ENCODE results near the gene TAF10. TPM values are rescaled to one million over a fixed set of nuclear protein-coding genes. Genes with fewer than 3 reads are reported as not detected.
A peak's percentile ranks its signal among the peaks of the same experiment; 100 is the strongest.

TAF10 gene
- total RNA-seq, 2 experiments from 2014 or later, result 151 to 156 TPM

DNA sequence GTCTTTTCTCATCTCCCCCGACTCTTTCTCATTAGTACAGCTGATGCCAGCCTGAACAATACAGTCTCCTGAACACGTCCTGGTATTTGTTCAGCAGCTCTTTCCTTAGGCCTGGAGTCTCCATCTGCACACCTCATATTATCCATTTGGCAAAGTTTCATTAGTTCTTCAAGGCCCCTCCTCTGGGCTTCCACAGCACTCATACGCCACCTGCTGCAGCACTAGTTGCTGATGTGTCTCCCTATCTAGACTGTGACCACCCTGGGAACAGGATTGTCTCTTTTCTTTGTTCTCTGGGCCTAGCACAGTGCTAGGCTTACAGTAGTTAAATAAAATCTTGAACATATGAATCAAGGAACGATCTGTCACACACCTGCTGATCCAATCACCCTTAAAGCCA lies 26.4 kb upstream of the TAF10 start:
- intact Hi-C loops (cut with micrococcal nuclease), result no loop called here
- no peak overlapping the region for H3K27ac Mint-ChIP-seq
- no peaks in the 10 kb centered on the region for H3K9me3 Mint-ChIP-seq
- no peak for DNase-seq
- no peaks in the 10 kb centered on the region for H3K4me1 Mint-ChIP-seq (ENCODE audit: low read depth)
- H3K27me3 Mint-ChIP-seq (ENCODE audit: low read depth), result no peaks in the 10 kb centered on the region
- H3K4me3 Mint-ChIP-seq, result no peak overlapping the region
- CTCF ChIA-PET, result interaction anchor here (1.2 kb wide), 2 partner anchors 11 to 20 kb away, joined by 3 read pairs; no protein-coding TSS in a partner anchor
- H3K36me3 Mint-ChIP-seq (ENCODE audit: low read depth), result no peaks in the 10 kb centered on the region

DNA sequence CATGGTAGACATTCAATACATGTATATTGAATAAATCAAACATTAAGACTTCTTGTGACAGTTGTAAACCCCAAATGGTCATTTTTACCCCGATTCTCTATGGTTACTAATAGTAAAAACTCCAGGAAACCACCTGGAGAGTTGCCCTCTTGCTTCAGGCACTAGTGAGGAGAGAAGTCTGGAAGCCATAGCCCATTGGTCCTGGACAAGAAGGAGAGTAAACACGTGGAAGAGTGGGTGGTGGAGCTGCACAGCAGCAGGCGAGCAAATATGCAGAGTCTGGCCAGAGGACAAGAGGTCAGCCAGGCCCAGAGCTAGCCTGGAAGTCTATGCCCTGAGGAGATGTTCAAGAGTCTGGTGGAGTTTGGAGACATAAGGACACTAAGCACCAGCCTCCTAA lies 25.9 kb upstream of the TAF10 start:
- no peaks in the 10 kb centered on the region for H3K4me1 Mint-ChIP-seq (ENCODE audit: low read depth)
- DNase-seq, result no peak
- H3K27ac Mint-ChIP-seq, result no peak overlapping the region
- H3K27me3 Mint-ChIP-seq (ENCODE audit: low read depth), result no peaks in the 10 kb centered on the region
- intact Hi-C loops (cut with micrococcal nuclease), result no loop called here
- CTCF ChIA-PET, result interaction anchor here (1.2 kb wide), 2 partner anchors 12 to 20 kb away, joined by 3 read pairs; no protein-coding TSS in a partner anchor
- no peak overlapping the region for H3K4me3 Mint-ChIP-seq
- H3K9me3 Mint-ChIP-seq, result no peaks in the 10 kb centered on the region
- H3K36me3 Mint-ChIP-seq (ENCODE audit: low read depth), result no peaks in the 10 kb centered on the region

DNA sequence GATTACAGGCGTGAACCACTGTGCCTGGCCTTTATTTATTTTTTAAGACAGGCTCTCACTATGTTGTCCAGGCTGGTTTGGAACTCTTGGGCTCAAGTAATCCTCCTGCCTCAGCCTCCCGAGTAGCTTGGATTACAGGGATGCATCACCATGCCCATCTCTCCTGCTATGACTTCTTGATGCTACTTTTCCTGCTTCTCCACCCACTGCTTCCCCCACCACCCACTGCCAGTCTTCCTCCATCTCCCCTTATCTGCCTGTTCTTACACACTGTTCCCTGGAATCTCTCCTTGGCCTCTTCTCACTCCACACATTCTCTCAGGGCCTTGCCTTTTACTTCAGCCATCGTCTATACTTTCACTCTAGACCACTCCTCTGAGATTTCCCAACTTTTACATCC lies 24.5 kb upstream of the TAF10 start:
- H3K4me3 Mint-ChIP-seq, result no peak overlapping the region
- no peak overlapping the region for H3K27ac Mint-ChIP-seq
- no peaks in the 10 kb centered on the region for H3K27me3 Mint-ChIP-seq (ENCODE audit: low read depth)
- intact Hi-C loops (cut with micrococcal nuclease), result no loop called here
- CTCF ChIA-PET, result no interaction called here
- no peaks in the 10 kb centered on the region for H3K9me3 Mint-ChIP-seq
- DNase-seq, result no peak
- H3K4me1 Mint-ChIP-seq (ENCODE audit: low read depth), result no peaks in the 10 kb centered on the region
- no peaks in the 10 kb centered on the region for H3K36me3 Mint-ChIP-seq (ENCODE audit: low read depth)

DNA sequence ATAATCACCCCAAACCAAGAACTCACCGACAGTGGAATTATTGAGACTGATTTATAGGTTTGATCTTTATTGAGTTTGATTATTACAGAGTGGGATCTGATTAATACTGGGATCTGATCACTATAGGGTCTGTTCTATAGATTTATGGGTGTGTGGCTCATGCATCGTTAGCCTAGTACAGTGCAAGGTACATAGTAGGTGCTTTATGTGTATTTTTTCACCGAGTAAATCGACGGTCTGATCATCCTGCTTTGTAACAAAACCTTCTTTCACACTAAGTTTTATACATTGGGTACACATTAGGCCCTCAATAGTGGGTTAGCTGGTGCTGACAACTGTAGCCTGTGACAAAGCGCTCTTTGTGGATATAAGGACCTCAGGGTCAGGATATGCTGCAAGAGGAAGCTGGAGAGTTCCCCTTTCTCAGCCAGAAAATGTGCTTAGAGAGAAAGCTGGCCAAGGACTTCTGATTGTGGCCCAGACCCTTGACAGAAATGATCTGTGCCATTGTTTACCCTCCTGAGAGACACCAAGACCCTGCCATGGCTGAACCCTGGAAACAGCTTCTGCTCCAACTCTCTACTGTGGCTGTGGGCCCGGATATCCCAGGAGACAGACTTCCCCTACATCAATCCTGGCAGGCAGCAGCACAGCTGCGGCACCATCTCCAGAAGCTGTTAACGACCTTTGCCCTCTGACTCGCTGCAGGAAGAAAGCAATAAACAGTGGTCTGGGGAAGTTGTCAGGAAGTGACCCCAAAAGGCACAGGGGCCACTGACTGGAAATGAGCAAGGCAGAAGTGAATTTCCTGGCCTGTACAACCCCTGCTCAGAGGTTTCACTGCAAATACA lies 23.3 kb upstream of the TAF10 start:
- Mint-ChIP-seq H3K4me1 (ENCODE audit: low read depth) (no peaks in the 10 kb centered on the region), H3K27me3 (ENCODE audit: low read depth) (no peaks in the 10 kb centered on the region), H3K27ac (no peak overlapping the region), H3K4me3 (no peak overlapping the region), H3K36me3 (ENCODE audit: low read depth) (no peaks in the 10 kb centered on the region), H3K9me3 (no peaks in the 10 kb centered on the region)
- DNase-seq, result peak; percentile 32
- intact Hi-C loops (cut with micrococcal nuclease), result no loop called here
- CTCF ChIA-PET, result interaction anchor here (1.6 kb wide), 1 partner anchor 12 kb away, joined by 5 read pairs; no protein-coding TSS in a partner anchor

DNA sequence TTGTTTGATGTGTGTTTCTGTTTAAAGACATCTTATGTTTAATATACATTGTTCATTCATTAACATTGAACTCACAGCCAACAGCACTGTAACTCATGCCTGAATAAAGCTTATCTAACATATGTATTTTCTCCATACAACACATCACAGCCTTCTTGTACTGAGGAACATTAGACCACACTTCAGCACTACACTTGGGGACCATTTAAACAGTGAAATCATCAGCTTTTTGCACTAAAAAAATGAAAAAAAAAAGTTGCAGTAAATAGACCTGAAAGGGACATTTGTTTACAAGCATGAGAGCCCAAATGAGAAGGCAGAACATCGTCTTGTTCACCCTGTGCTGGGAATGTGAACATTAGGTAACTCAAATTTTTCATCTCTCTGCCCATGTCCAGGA lies 22.5 kb upstream of the TAF10 start:
- CTCF ChIA-PET, result interaction anchor here (0.6 to 1.6 kb wide), 2 partner anchors 13 to 61 kb away, joined by 3 to 5 read pairs; no protein-coding TSS in a partner anchor
- no peaks in the 10 kb centered on the region for H3K9me3 Mint-ChIP-seq
- intact Hi-C loops (cut with micrococcal nuclease), result no loop called here
- no peak overlapping the region for H3K27ac Mint-ChIP-seq
- no peaks in the 10 kb centered on the region for H3K4me1 Mint-ChIP-seq (ENCODE audit: low read depth)
- H3K36me3 Mint-ChIP-seq (ENCODE audit: low read depth), result no peaks in the 10 kb centered on the region
- no peaks in the 10 kb centered on the region for H3K27me3 Mint-ChIP-seq (ENCODE audit: low read depth)
- H3K4me3 Mint-ChIP-seq, result no peak overlapping the region
- no peak for DNase-seq

DNA sequence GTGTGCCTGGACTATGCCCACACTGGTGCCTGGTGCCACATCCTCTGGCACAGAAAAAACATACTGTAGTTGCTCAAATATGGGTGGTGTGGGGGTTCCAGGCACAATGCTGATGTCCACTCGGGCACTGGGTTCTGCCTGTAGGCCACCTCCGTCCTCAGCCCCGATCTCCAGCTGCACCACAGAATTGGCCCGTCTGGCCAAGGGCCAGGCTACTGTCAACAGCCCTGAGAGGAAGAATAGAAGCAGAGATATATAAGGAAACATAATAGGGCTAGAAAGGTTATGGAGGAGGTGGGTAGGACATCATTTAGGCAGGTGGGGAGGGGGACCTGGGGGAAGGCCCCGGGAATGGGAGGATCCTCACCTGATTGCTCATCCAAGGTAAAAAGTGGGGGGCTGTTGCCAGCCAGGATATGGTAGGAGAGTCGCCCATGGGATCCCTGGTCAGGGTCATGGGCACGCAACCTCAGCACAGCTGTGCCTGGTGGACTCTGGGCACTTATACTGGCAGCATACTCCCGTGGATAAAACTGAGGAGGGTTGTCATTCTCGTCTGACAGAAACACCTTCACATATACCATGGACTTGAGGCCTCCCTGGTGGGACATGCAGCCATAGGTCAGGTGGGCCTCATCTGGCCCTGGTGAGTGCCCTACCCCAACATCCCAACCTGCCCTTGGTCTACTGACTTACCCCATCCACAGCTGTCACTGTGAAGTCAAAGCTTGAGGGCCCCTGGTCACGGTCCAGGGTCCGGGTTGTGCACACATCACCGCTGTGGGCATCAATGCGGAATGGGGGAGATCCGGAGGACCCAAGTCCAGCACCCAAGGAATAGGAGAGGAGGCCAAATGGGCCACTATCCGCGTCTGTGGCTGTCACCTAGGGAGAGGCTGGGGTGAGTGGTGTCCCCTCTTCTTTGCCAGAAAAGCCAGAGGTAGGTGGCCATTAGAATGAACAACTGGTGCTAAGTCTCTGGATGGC lies 21.7 kb upstream of the TAF10 start:
- Mint-ChIP-seq H3K36me3 (ENCODE audit: low read depth) (no peaks in the 10 kb centered on the region), H3K27me3 (ENCODE audit: low read depth) (no peaks in the 10 kb centered on the region), H3K9me3 (no peaks in the 10 kb centered on the region), H3K27ac (no peak overlapping the region), H3K4me3 (no peak overlapping the region), H3K4me1 (ENCODE audit: low read depth) (no peaks in the 10 kb centered on the region)
- CTCF ChIA-PET, result interaction anchor here (0.6 to 1.6 kb wide), 3 partner anchors 13 to 62 kb away, joined by 3 to 5 read pairs (median 3); no protein-coding TSS in a partner anchor
- intact Hi-C loops (cut with micrococcal nuclease), result no loop called here
- DNase-seq, result no peak

DNA sequence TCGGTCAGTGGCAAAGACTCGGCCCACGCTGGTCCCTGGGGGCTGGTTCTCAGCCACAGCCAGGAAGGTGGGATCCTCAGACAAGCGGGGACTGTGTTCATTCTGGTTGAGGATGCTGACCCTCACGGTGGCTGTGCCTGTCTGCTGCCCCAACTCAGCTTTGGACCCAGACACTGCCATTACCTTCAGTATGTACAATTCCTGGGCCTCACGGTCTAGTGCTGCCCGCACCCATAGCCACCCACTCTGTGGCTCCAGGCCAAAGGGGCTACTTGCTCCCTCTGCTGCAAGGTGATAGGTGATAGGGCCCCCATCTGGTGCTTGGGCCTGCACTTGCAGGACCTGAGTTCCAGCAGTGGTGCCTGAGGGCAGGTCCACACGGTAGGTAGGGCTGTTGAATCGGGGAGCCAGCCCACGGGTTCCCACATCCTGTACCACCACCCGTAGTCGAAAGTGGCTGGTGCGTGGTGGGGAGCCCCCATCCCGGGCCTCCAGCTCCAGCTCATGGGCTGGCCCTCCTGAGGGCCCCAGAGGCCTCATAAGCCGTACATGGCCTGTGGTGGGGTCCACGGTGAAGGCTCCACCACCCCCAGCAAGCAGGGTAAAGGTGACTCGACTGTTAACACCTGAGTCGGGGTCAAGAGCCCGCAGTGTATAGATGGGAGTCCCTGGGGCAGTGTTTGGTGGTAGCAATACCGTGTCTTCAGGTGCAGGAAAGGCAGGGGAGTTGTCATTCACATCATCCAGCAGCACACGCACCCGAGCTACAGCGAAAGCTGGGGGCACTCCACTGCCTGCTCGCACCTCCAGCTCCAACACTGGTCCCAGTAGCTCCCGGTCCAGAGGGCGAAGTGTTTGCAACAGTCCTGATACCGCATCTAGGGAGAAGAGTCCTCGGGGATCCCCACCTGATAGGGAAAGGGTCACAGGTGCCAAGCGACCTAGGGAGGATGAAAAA lies 20.4 kb upstream of the TAF10 start:
- H3K4me1 Mint-ChIP-seq (ENCODE audit: low read depth), result peaks cover 11% of the 10 kb centered on the region
- H3K27me3 Mint-ChIP-seq (ENCODE audit: low read depth), result no peaks in the 10 kb centered on the region
- intact Hi-C loops (cut with micrococcal nuclease), result no loop called here
- no peak for DNase-seq
- CTCF ChIA-PET, result interaction anchor here (0.9 kb wide), 1 partner anchor 20 kb away, joined by 3 read pairs; no protein-coding TSS in a partner anchor
- no peaks in the 10 kb centered on the region for H3K36me3 Mint-ChIP-seq (ENCODE audit: low read depth)
- H3K4me3 Mint-ChIP-seq, result no peak overlapping the region
- no peaks in the 10 kb centered on the region for H3K9me3 Mint-ChIP-seq
- no peak overlapping the region for H3K27ac Mint-ChIP-seq

DNA sequence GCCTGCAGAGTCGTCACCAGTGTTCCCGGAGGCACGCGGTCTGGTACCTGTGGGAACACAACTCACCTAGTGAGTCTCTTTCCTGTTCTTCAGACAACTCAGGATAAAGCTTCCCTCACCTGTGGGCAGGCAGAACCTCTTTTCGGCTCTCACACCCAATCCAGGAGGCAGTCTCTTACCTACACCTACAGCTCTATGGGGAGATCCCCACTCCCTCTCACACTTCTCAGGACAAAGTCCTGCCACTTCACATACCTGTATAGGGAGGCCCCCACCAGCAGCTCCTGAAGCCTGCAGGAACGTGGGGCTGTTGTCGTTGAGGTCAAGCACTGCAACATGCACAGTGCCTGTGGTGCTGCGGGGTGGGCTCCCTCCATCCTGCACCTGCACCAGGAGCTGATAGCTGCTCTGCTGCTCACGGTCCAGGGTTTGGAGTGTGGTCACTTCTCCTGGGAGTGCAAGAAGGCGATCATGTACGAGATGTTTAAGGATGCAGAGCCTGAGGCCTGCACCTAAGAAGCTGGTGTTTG lies 19.4 kb upstream of the TAF10 start:
- Mint-ChIP-seq H3K4me3 (no peak overlapping the region), H3K9me3 (no peaks in the 10 kb centered on the region), H3K27me3 (ENCODE audit: low read depth) (no peaks in the 10 kb centered on the region), H3K27ac (no peak overlapping the region), H3K36me3 (ENCODE audit: low read depth) (no peaks in the 10 kb centered on the region), H3K4me1 (ENCODE audit: low read depth) (peaks cover 18% of the 10 kb centered on the region)
- intact Hi-C loops (cut with micrococcal nuclease), result no loop called here
- CTCF ChIA-PET, result interaction anchor here (0.9 kb wide), 1 partner anchor 100 kb away, joined by 3 read pairs; no protein-coding TSS in a partner anchor
- no peak for DNase-seq

DNA sequence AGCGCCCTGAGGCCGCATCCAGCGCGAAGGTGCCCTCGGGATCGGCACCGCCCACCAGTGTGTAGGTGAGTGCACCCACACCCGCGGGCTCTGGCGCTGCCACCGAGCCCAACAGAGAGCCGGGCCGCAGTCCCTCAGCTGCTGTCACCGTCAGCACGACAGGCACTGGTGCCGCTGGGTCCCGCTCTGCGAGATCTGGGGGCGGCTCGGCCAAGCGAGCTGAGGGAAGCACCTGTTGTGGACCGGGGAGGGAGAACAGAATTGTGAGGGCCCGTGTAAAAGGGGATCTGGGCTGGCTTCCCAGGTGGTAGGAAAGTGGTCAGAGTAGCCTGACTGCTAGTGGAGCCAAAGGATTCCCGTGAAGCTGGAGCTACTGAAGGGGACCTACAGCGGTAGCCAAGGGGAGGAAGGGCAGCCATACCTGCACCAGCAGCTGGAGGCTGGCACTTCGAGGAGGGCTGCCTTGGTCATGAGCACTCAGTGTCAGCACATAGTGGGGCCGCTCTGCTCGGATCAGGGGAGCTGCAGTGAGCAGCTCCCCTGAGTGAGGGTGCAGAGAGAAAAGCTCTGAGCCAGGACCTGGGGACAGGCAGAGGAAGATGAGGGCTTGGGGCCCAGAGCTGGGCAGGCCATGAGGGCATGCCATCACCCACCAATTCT lies 18.7 kb upstream of the TAF10 start:
- CTCF ChIA-PET, result interaction anchor here (0.9 kb wide), 1 partner anchor 100 kb away, joined by 3 read pairs; no protein-coding TSS in a partner anchor
- intact Hi-C loops (cut with micrococcal nuclease), result no loop called here
- H3K36me3 Mint-ChIP-seq (ENCODE audit: low read depth), result no peaks in the 10 kb centered on the region
- no peak overlapping the region for H3K4me3 Mint-ChIP-seq
- no peaks in the 10 kb centered on the region for H3K9me3 Mint-ChIP-seq
- H3K27ac Mint-ChIP-seq, result no peak overlapping the region
- no peaks in the 10 kb centered on the region for H3K27me3 Mint-ChIP-seq (ENCODE audit: low read depth)
- H3K4me1 Mint-ChIP-seq (ENCODE audit: low read depth), result peaks cover 19% of the 10 kb centered on the region
- DNase-seq, result no peak

DNA sequence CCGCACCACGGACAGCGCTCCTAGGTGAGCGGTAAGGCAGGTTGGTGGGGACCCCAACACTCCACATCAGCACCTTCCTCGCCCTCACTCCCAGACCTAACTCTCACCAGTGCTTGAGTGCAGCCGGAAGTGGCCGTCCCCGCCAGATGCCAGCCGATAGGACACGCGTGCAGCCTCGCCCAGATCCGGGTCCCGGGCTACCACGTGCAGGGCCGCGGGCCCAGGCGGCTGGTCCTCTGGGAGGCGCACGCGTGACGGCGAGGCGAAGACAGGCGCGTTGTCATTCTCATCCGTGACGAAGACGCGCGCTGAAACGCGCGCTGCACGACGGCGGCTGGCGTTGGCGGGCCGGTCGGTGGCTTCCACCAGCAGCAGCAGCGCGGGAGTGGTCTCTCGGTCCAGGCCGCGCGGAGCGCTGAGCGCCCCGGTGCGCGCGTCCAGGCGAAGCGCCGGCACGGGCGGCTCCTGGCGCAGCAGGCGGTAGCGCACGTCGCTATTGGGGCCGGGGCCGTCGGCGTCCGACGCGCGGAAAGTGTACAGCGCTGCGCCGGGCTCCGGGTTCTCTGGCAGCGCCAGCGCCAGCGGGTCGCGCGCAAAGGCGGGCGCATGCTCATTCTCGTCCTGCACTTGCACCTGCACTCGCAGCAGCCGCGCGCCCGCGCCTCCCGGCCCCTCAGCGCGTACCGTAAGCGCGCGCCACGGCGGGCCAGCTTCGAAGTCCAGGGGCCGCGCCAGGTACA lies 18.0 kb upstream of the TAF10 start:
- H3K27me3 Mint-ChIP-seq (ENCODE audit: low read depth), result no peaks in the 10 kb centered on the region
- H3K36me3 Mint-ChIP-seq (ENCODE audit: low read depth), result no peaks in the 10 kb centered on the region
- no peak overlapping the region for H3K27ac Mint-ChIP-seq
- H3K9me3 Mint-ChIP-seq, result no peaks in the 10 kb centered on the region
- intact Hi-C loops (cut with micrococcal nuclease), result no loop called here
- H3K4me3 Mint-ChIP-seq, result no peak overlapping the region
- CTCF ChIA-PET, result interaction anchor here (0.9 kb wide), 1 partner anchor 99 kb away, joined by 3 read pairs; no protein-coding TSS in a partner anchor
- H3K4me1 Mint-ChIP-seq (ENCODE audit: low read depth), result peaks cover 19% of the 10 kb centered on the region
- no peak for DNase-seq

Measured in activated naive CD4-positive, alpha-beta T cell treated with anti-CD3 and anti-CD28 coated beads for 36 hours (primary cell).